ENCODE data around the gene H2BK1.

- TF ChIP-seq MYC (IDR thresholded peaks at IDR 0.05; ENCODE audit: low read depth, low read length): no peak
- TF ChIP-seq, protein P1, sequence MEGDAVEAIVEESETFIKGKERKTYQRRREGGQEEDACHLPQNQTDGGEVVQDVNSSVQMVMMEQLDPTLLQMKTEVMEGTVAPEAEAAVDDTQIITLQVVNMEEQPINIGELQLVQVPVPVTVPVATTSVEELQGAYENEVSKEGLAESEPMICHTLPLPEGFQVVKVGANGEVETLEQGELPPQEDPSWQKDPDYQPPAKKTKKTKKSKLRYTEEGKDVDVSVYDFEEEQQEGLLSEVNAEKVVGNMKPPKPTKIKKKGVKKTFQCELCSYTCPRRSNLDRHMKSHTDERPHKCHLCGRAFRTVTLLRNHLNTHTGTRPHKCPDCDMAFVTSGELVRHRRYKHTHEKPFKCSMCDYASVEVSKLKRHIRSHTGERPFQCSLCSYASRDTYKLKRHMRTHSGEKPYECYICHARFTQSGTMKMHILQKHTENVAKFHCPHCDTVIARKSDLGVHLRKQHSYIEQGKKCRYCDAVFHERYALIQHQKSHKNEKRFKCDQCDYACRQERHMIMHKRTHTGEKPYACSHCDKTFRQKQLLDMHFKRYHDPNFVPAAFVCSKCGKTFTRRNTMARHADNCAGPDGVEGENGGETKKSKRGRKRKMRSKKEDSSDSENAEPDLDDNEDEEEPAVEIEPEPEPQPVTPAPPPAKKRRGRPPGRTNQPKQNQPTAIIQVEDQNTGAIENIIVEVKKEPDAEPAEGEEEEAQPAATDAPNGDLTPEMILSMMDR (IDR thresholded peaks at IDR 0.05; ENCODE audit: low read depth, low read length): no peak
Observed at GRCh38 chr7:151238190-151238810, 28.0 kb upstream of the H2BK1 start.
